ENCODE results near the gene STX16.

The STX16 gene

DNA sequence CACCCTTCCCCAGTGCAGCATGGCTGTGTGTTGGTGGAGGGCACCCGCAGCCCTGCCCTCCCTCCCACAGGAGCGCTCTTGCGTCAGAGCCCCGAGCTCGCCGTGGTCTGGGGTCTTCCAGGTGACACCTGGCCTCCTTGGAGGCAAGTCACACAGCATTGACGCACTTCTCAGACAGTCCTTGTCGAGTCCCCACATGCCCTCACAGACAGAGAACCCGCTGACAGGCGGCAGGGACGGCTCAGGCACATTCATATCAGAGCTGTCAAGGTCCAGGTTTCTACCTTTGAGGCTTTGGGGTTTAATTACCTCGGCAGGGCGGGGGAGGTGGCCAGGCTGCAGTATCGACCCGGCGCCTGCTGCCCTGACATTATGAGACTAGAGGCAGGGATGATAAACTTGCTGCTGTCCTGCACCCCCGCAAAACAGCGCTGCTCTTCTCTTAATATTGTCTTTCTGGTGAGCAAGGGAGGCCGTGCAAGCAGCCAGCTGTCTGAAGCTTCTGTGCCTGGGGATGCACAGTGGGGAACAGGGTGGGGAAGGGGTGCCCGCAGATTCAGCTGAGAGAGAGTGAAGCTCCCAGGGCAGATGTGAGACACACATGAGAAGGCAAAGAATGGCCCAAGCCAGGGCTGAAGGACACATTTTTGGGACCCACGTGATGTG, 46.3 kb downstream of the STX16 start:
- Histone ChIP-seq H2AFZ (ENCODE audit: low read length) (no peak overlapping the region), H3K9me2 (ENCODE audit: low read depth, low read length) (no peaks in the 10 kb centered on the region), H4K20me1 (ENCODE audit: insufficient read depth, low read length) (no peaks in the 10 kb centered on the region), H3K36me3 (ENCODE audit: insufficient read depth, low read length) (peaks cover 7% of the 10 kb centered on the region; the same call in 1 of the 2 replicates), H3K4me2 (ENCODE audit: low read length) (no peak overlapping the region), H3K9me3 (ENCODE audit: low read length) (no peaks in the 10 kb centered on the region), H3K9ac (ENCODE audit: low read length) (no peak overlapping the region), H3K27ac (ENCODE audit: low read depth, low read length, poor library complexity, severe bottlenecking) (no peak overlapping the region), H3K27me3 (ENCODE audit: insufficient read depth, low read length) (no peaks in the 10 kb centered on the region), H3K4me1 (ENCODE audit: insufficient read depth, low read length, severe bottlenecking) (peaks cover 14% of the 10 kb centered on the region), H3K79me2 (ENCODE audit: insufficient read depth, low read length) (no peaks in the 10 kb centered on the region), H3F3A (ENCODE audit: insufficient read depth, low read length) (no peaks in the 10 kb centered on the region), H3K4me3 (ENCODE audit: low read depth, low read length, poor library complexity, severe bottlenecking) (no peak overlapping the region)
- TF ChIP-seq EZH2 (IDR thresholded peaks at IDR 0.05; ENCODE audit: borderline replicate concordance, low read length): no peak
- TF ChIP-seq, protein P1, sequence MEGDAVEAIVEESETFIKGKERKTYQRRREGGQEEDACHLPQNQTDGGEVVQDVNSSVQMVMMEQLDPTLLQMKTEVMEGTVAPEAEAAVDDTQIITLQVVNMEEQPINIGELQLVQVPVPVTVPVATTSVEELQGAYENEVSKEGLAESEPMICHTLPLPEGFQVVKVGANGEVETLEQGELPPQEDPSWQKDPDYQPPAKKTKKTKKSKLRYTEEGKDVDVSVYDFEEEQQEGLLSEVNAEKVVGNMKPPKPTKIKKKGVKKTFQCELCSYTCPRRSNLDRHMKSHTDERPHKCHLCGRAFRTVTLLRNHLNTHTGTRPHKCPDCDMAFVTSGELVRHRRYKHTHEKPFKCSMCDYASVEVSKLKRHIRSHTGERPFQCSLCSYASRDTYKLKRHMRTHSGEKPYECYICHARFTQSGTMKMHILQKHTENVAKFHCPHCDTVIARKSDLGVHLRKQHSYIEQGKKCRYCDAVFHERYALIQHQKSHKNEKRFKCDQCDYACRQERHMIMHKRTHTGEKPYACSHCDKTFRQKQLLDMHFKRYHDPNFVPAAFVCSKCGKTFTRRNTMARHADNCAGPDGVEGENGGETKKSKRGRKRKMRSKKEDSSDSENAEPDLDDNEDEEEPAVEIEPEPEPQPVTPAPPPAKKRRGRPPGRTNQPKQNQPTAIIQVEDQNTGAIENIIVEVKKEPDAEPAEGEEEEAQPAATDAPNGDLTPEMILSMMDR (IDR thresholded peaks at IDR 0.05; ENCODE audit: low read length): no peak

DNA sequence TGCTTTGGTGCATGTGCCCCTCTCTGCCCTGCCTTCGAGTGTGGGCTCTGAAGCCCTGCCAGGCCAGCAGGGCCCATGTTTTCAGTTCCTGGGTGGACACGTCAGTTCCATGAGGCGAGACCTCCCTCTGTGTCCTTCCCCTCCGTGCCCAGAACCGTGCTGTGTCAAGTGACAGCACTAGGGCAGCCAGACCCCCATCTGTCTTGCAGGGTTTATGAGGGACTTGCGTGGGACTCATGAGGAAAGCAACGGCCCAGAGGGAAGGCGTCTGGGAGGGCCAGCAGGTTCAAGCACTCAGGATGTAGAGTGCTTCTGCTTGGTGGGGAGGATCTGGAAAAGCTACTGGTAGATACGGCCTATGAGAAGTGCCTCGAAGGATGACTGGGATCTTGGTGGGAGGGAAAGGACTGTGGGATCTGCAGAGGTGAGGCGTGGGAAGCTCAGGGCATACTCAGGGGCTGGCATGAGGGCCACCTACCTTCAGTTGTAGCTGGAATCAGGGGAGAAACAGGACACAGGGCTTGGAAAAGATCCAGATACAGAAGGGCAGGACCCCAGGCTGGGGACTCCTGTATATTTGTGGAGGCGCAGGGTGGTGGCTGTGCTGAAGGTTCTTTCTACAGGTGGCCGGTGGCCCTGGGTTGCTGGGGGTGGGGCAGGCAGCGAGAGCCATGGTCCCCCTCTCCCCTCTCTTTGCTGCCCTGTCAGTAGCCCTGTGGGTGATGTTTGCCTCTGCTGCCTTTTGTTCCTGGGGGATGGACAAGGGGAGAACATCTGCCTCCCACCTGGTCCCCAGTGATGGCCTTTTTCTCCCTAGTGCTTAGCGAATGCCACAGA, 47.0 kb downstream of the STX16 start:
- Histone ChIP-seq H4K20me1 (ENCODE audit: insufficient read depth, low read length) (no peaks in the 10 kb centered on the region), H3K27me3 (ENCODE audit: insufficient read depth, low read length) (no peaks in the 10 kb centered on the region), H3K79me2 (ENCODE audit: insufficient read depth, low read length) (no peaks in the 10 kb centered on the region), H3K9me2 (ENCODE audit: low read depth, low read length) (no peaks in the 10 kb centered on the region), H3K36me3 (ENCODE audit: insufficient read depth, low read length) (peaks cover 13% of the 10 kb centered on the region; the same call in 1 of the 2 replicates), H3K9ac (ENCODE audit: low read length) (no peak overlapping the region), H3K4me3 (ENCODE audit: low read depth, low read length, poor library complexity, severe bottlenecking) (no peak overlapping the region), H3K9me3 (ENCODE audit: low read length) (no peaks in the 10 kb centered on the region), H3K27ac (ENCODE audit: low read depth, low read length, poor library complexity, severe bottlenecking) (no peak overlapping the region), H3K4me1 (ENCODE audit: insufficient read depth, low read length, severe bottlenecking) (peaks cover 12% of the 10 kb centered on the region), H3F3A (ENCODE audit: insufficient read depth, low read length) (no peaks in the 10 kb centered on the region), H3K4me2 (ENCODE audit: low read length) (no peak overlapping the region), H2AFZ (ENCODE audit: low read length) (no peak overlapping the region)
- TF ChIP-seq, protein P1 (IDR thresholded peaks at IDR 0.05; ENCODE audit: low read length): no peak
- no peak for TF ChIP-seq EZH2 (IDR thresholded peaks at IDR 0.05; ENCODE audit: borderline replicate concordance, low read length)

DNA sequence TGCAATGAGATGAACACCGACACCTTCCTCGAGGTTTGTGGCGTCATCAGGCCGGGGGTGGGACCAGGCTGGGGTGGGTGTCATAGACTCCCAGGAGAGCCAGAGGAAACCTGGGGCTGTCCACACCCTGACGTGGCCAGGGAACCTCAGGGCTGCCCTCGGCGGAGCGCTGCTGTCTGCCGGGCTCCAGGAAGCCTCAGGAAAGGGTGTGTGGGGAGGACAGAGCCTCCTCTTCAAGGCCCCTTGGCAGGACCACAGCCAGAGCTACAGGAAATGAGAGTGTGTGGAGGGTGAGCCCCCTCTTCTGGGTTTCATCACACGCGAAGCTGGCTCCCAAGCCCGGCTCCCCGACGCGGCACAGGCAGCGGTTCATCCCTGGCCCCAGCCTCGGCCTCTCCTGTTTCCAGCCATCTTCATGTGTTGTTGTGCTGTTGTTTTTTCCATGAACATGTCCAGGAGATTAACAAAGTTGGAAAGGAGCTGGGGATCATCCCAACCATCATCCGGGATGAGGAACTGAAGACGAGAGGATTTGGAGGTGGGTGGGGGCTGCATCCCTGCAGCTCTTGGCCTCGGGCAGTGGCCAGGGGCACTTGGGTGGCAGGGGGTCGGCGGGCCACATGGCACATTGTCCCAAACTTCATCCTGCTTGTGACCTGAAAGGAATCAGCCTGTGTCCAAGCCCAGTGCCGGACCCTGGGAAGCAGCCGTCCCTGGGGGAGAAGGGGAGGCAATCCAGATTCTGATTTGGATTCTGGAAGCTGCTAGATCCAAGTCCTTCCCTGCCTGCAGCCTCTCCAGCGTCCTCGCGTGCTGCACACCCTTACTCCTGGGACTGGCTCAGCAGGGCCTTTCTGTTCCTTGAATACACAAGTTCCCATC, 47.9 kb downstream of the STX16 start:
- H3K9me3 ChIP-seq (ENCODE audit: low read length): no peaks in the 10 kb centered on the region
- no peak overlapping the region for H3K9ac ChIP-seq (ENCODE audit: low read length)
- H3K79me2 ChIP-seq (ENCODE audit: insufficient read depth, low read length): no peaks in the 10 kb centered on the region
- TF ChIP-seq EZH2 (IDR thresholded peaks at IDR 0.05; ENCODE audit: borderline replicate concordance, low read length): no peak
- TF ChIP-seq, protein P1 (IDR thresholded peaks at IDR 0.05; ENCODE audit: low read length): no peak
- no peak overlapping the region for H3K4me2 ChIP-seq (ENCODE audit: low read length)
- no peaks in the 10 kb centered on the region for H4K20me1 ChIP-seq (ENCODE audit: insufficient read depth, low read length)
- H3K4me1 ChIP-seq (ENCODE audit: insufficient read depth, low read length, severe bottlenecking): peaks cover 3% of the 10 kb centered on the region
- H3K27me3 ChIP-seq (ENCODE audit: insufficient read depth, low read length): no peaks in the 10 kb centered on the region
- no peaks in the 10 kb centered on the region for H3F3A ChIP-seq (ENCODE audit: insufficient read depth, low read length)
- H3K4me3 ChIP-seq (ENCODE audit: low read depth, low read length, poor library complexity, severe bottlenecking): no peak overlapping the region
- no peaks in the 10 kb centered on the region for H3K9me2 ChIP-seq (ENCODE audit: low read depth, low read length)
- H2AFZ ChIP-seq (ENCODE audit: low read length): no peak overlapping the region
- no peak overlapping the region for H3K27ac ChIP-seq (ENCODE audit: low read depth, low read length, poor library complexity, severe bottlenecking)
- H3K36me3 ChIP-seq (ENCODE audit: insufficient read depth, low read length): peaks cover 17% of the 10 kb centered on the region; the same call in 1 of the 2 replicates
